ENCODE results near the gene PDGFB. TPM values are rescaled to one million over a fixed set of nuclear protein-coding genes. Genes with fewer than 3 reads are reported as not detected.

The PDGFB gene
- total RNA-seq, 6 donors from 2014 or later, result 15.4 to 41.7 (median 24.1) TPM

DNA sequence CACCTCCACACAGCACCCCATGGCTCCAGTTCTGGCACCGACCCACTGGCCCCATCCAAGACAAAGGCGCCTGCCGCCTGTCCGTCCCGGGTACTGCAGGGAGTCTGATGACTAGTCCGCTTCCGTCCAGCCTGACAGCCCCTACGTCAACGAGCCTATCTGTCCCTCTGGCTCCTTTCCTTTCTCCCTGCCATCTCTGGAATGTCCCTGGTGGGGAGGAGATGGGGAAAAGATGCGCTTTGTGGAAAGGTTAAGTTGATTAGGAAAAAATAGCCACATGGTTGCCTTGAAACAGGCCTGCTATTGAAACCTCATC is 10.4 kb downstream of the PDGFB start:
- peaks cover 0 to 29% (median 10%) of the 10 kb centered on the region in 4 donors for H3K36me3 ChIP-seq
- H3K9me3 ChIP-seq, result no peaks in the 10 kb centered on the region
- DNase-seq (peak in 1 of 2 donors; percentile 54), ATAC-seq (ENCODE audit: low FRiP score in 2 of 2) (peak in 1 of 2 donors; percentile 16)
- peaks cover 0 to 3% (median 0%) of the 10 kb centered on the region in 4 donors for H3K27me3 ChIP-seq
- H3K4me1 ChIP-seq, result peaks cover 69 to 77% (median 75%) of the 10 kb centered on the region in 4 donors
- TF ChIP-seq EP300 (IDR thresholded peaks at IDR 0.05), result peak in 2 of 4 donors; percentile 73 to 86
- peak; percentile 75 to 80 for TF ChIP-seq POLR2AphosphoS5 (IDR thresholded peaks at IDR 0.05)
- TF ChIP-seq POLR2A (IDR thresholded peaks at IDR 0.05), result no peak
- TF ChIP-seq, protein P1, sequence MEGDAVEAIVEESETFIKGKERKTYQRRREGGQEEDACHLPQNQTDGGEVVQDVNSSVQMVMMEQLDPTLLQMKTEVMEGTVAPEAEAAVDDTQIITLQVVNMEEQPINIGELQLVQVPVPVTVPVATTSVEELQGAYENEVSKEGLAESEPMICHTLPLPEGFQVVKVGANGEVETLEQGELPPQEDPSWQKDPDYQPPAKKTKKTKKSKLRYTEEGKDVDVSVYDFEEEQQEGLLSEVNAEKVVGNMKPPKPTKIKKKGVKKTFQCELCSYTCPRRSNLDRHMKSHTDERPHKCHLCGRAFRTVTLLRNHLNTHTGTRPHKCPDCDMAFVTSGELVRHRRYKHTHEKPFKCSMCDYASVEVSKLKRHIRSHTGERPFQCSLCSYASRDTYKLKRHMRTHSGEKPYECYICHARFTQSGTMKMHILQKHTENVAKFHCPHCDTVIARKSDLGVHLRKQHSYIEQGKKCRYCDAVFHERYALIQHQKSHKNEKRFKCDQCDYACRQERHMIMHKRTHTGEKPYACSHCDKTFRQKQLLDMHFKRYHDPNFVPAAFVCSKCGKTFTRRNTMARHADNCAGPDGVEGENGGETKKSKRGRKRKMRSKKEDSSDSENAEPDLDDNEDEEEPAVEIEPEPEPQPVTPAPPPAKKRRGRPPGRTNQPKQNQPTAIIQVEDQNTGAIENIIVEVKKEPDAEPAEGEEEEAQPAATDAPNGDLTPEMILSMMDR (IDR thresholded peaks at IDR 0.05), result peak in 5 of 6 experiments; percentile 28 to 63 (median 43)
- H3K27ac ChIP-seq, result peak overlapping the region; percentile 79 to 92 (median 84)
- H3K4me3 ChIP-seq, result no peak overlapping the region
- WGBS, 2 donors, result 48 to 61% methylated on average over 10 of the region's 10 CpGs

DNA sequence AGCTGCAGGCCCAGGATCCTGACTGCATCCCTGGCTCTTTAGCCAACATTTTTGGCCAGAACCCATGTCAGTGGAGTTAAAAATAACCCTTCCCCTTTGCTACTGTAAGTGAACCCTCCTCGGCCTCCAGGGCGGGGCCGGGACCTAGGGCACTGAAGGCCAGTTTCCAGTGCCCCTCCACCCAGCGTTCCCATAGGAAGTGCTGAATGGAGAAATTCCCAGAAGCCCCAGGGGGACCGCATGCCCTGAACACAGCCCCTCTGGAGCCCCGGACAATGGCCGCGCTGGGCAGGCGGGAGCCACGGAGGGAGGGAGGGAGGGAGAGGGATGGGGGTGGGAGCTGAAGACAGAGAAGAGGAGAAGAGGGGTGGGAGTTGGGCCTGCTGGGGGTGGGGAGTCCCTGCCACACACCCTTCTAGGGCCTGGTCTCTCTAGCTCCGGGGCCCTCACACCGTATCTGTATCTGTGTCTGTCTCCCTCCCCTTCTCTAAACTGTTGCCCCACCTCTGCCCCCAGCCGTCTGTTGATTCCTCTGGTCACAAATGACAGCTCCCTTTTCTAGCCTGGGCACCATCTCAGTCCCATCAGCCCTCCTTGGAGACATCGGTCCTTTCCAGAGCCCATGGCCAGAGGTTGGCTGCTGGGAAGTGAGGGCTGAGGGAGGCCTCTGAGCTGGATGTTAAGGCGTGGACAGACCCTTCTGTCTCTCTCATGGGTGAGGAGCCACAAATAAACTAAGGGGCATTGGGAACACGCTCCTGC is 10.9 kb downstream of the PDGFB start:
- Histone ChIP-seq H3K27ac (peak overlapping the region; percentile 79 to 92 (median 84)), H3K27me3 (peaks cover 0 to 3% (median 0%) of the 10 kb centered on the region in 4 donors), H3K4me3 (no peak overlapping the region), H3K4me1 (peaks cover 64 to 72% (median 70%) of the 10 kb centered on the region in 4 donors), H3K9me3 (no peaks in the 10 kb centered on the region), H3K36me3 (peaks cover 0 to 33% (median 11%) of the 10 kb centered on the region in 4 donors)
- WGBS, 2 donors, result 28 to 40% methylated on average over 11 to 15 of the region's 16 CpGs
- ATAC-seq (ENCODE audit: low FRiP score in 2 of 2) (no peak), DNase-seq (peak in 1 of 2 donors; percentile 65)
- TF ChIP-seq POLR2AphosphoS5 (IDR thresholded peaks at IDR 0.05), result no peak
- TF ChIP-seq, protein P1 (IDR thresholded peaks at IDR 0.05), result no peak
- no peak for TF ChIP-seq POLR2A (IDR thresholded peaks at IDR 0.05)
- no peak for TF ChIP-seq EP300 (IDR thresholded peaks at IDR 0.05)

DNA sequence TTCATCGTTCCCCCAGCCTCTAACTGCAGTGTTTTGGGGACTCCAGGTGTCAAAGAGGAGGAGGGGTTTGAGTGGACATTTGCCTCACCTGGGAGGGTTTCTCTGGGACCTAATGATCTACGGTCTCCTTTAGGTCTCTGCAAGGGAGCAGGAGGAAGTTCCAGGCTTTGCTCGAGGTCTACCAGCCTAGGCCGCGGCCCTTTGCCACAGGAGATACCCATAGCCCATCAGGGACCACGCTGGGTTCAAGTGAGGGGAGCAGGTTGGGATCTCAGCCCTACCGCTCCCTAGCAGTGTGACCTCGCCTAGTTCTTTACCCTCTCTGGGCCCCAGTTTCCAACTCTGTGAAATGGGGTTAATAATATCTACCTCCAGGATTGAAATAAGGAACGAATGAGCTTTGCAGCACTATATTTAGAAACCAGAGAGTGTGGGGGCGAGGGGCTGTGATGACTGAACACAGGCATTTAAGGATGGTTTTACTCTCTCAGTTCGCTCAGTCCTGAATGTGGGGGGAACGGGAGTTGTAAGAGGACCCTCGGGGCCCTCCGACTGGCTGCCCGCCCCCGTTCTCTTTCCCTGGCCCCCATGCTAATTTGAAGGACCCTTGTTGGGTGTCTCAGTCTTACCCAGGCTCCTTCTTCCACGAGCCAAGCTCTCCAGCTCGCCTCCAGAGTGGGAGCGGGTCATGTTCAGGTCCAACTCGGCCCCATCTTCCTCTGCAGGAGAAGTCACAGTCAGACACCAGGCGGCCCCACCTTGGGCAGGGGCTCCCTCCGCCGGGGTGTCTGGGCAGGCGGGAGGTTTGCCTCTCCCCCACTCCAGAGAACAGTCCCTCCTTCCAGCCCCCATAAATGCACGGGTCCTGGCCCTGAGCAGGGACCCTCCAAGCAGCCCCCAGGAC is 11.7 kb downstream of the PDGFB start:
- H3K4me3 ChIP-seq, result no peak overlapping the region
- peaks cover 0 to 38% (median 11%) of the 10 kb centered on the region in 4 donors for H3K36me3 ChIP-seq
- ATAC-seq (ENCODE audit: low FRiP score in 2 of 2) (no peak), DNase-seq (no peak)
- TF ChIP-seq POLR2AphosphoS5 (IDR thresholded peaks at IDR 0.05) (no peak), POLR2A (IDR thresholded peaks at IDR 0.05) (no peak), EP300 (IDR thresholded peaks at IDR 0.05) (no peak)
- TF ChIP-seq, protein P1 (IDR thresholded peaks at IDR 0.05), result no peak
- H3K4me1 ChIP-seq, result peaks cover 55 to 63% (median 62%) of the 10 kb centered on the region in 4 donors
- WGBS, 2 donors, result 65 to 78% methylated on average over 13 to 25 of the region's 25 CpGs
- H3K27ac ChIP-seq, result peak overlapping the region; percentile 79 to 92 (median 84)
- no peaks in the 10 kb centered on the region for H3K9me3 ChIP-seq
- peaks cover 0 to 3% (median 0%) of the 10 kb centered on the region in 4 donors for H3K27me3 ChIP-seq

DNA sequence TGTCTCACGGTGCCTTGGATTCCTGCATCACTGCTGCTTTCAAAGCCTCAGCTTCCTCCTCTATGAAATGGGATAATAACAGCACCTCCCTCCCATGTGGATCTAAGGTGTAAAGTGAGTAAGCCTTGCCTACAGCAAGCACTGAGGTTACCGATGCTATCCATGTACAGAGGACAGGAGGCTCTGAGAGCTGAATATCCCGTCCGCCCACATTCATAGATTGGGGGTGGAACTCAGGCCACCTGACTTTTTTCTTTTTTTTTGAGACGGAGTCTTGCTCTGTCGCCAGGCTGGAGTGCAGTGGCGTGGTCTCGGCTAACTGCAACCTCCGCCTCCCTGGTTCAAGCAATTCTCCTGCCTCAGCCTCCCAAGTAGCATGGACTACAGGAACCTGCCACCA is 12.5 kb downstream of the PDGFB start:
- Histone ChIP-seq H3K4me3 (no peak overlapping the region), H3K4me1 (peaks cover 47 to 55% (median 54%) of the 10 kb centered on the region in 4 donors), H3K36me3 (peaks cover 0 to 46% (median 15%) of the 10 kb centered on the region in 4 donors), H3K9me3 (no peaks in the 10 kb centered on the region), H3K27ac (peak overlapping the region in 2 of 4 donors; percentile 79 to 84), H3K27me3 (peaks cover 0 to 3% (median 0%) of the 10 kb centered on the region in 4 donors)
- DNase-seq (no peak), ATAC-seq (ENCODE audit: low FRiP score in 2 of 2) (no peak)
- no peak for TF ChIP-seq POLR2AphosphoS5 (IDR thresholded peaks at IDR 0.05)
- TF ChIP-seq POLR2A (IDR thresholded peaks at IDR 0.05), result no peak
- TF ChIP-seq, protein P1 (IDR thresholded peaks at IDR 0.05), result no peak
- TF ChIP-seq EP300 (IDR thresholded peaks at IDR 0.05), result no peak
- WGBS, 2 donors, result 95% methylated on average over 9 of the region's 9 CpGs

Data from upper lobe of left lung (tissue), 6 donors.